ENCODE data around the gene FADD.

The FADD gene

DNA sequence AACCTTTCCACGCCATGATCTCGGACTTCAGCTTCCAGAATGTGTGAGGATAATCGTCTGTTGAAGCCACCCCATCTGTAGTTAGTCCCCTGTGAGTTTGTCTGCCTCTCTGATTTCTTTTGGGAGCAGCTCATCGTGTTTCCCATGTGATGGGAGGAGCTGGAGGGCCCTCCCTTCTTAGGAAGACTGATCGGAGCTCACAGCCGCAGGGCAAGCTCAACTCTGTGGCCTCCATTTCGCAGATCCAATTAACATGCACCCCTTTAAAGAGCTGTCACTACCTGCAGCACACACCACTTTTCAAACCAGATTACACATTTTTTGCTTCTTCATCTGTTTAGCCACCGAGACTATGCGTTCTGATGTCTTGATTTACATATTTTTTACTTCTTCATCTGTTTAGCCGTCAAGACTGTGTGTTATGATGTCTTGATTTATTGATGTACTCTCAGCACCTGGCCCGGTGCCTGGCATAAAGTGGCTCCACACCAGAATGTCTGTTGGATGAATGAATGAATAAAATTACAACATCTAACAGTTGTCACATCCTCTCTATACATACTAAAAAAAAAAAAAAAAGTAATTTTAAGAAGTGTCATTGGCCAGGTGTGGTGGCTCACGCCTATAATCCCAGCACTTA, 52.5 kb downstream of the FADD start:
- no peak overlapping the region for H3K4me3 ChIP-seq (ENCODE audit: low read length)
- DNase-seq (ENCODE audit: low read depth, low spot score) = no peak

All from Jurkat, Clone E6-1 (cell line).